Lower leg skin (tissue), 3 donors: Measurements from ENCODE around the gene TGM5.

Experiments
- CTCF ChIP-seq, 3 donors: fragments of 450-650 bp; IDR thresholded peaks; one replicate each; pipeline ENCODE4 v1.5.1; 2016; ENCODE audit warnings: antibody characterized with exemption in 3 of 3, mild to moderate bottlenecking in 3 of 3, moderate library complexity in 2 of 3
- POLR2A ChIP-seq, 2 donors: fragments of 450-650 bp; IDR thresholded peaks; one replicate each; pipeline ENCODE4 v1.6.1; 2016 to 2017; ENCODE audit warnings: antibody characterized with exemption in 2 of 2, mild to moderate bottlenecking in 1 of 2, moderate library complexity in 1 of 2

GRCh38 chr15:43270676-43271306 lies 4.1 kb upstream of the TGM5 start:
- TF ChIP-seq CTCF (IDR thresholded peaks at IDR 0.05) (no peak), POLR2A (IDR thresholded peaks at IDR 0.05) (no peak)
